Prostate gland (tissue), 2 donors: Measurements from ENCODE around the gene RASIP1. TPM values are rescaled to one million over a fixed set of nuclear protein-coding genes. Genes with fewer than 3 reads are reported as not detected.
A peak's percentile ranks its signal among the peaks of the same experiment; 100 is the strongest.

ENCODE experiments used
- DNase-seq: peaks from one replicate; pipeline ENCODE4 v3.0.0-alpha.2; 2019; ENCODE audit warnings: low spot score
- H3K27ac ChIP-seq, 2 donors: fragments of 200-600 bp; sonication (generic); 2 replicates each; pipeline ENCODE4 v1.5.1; 2017 to 2019
- H3K27me3 ChIP-seq: fragments of 200-600 bp; sonication (generic); replicated peaks from 2 replicates; pipeline ENCODE4 v1.5.1; 2019; ENCODE audit not compliant: insufficient read depth
- H3K36me3 ChIP-seq, 2 donors: fragments of 200-600 bp; sonication (generic); 1 replicate in 1 of 2; 2 replicates in 1 of 2; pipeline versions ENCODE4 v1.5.1 to v1.8.1; 2017 to 2019
- H3K4me1 ChIP-seq: fragments of 200-600 bp; sonication (generic); replicated peaks from 2 replicates; pipeline ENCODE4 v1.5.1; 2019
- H3K4me3 ChIP-seq, 2 donors: fragments of 200-600 bp; sonication (generic); 2 replicates each; pipeline ENCODE4 v1.5.1; 2017 to 2019
- H3K9me3 ChIP-seq: fragments of 200-600 bp; sonication (generic); 2 replicates; pipeline ENCODE4 v1.5.1; 2017
- CTCF ChIP-seq, 4 experiments: fragments of 200-600 bp in 2 of 4; fragments of 450-650 bp in 2 of 4; sonication (generic) in 2 of 4; IDR thresholded peaks; 1 replicate in 3 of 4; 2 replicates in 1 of 4; pipeline ENCODE4 v1.5.1; 2016 to 2019; ENCODE audit warnings: antibody characterized with exemption in 4 of 4, mild to moderate bottlenecking in 2 of 4, moderate library complexity in 2 of 4
- POLR2A ChIP-seq: fragments of 450-650 bp; IDR thresholded peaks from one replicate; pipeline ENCODE4 v1.6.1; 2016; ENCODE audit warnings: antibody characterized with exemption, mild to moderate bottlenecking
- POLR2AphosphoS5 ChIP-seq: sonication (generic); formaldehyde crosslinking; IDR thresholded peaks from one replicate; pipeline ENCODE4 v1.6.1; 2017; ENCODE audit warnings: antibody characterized with exemption
- WGBS: methylation state at CpG from one replicate; pipeline ENCODE4 v1.1.5; 2018; 5-methylcytosine and 5-hydroxymethylcytosine counted together
- intact Hi-C: fragments of 100-400 bp; cut with DNase I; formaldehyde crosslinking; loops from one replicate; pipeline ENCODE4 v1.14.2; 2022
- total RNA-seq, 2 donors: library from RNA; depleted of rRNA; stranded (reverse); fragments of >200 nt; gene quantifications; one replicate each; pipeline ENCODE4 v1.1.0, GENCODE V29; 2016

RASIP1 gene
- total RNA-seq, 2 donors from 2014 or later, result 9.1 to 16.2 TPM

DNA sequence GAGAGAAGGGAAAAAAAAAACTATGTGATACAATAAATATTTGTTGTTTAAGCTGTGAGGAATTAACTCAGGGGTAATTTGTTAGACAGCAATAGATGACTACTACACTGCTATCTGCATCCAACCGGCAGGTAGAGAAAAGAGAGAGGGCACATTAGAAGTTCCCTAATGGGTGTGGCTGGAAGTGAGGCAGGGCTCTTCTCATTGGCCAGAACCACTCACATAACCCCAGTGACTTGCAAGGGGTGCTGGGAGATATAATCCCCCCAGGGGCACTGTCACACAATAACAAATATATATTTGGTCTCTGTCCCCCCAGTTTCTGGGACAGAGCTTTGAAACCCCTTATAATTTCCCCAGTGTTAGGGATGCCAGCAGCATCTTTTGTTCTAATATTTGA, 39.2 kb upstream of the RASIP1 start:
- WGBS, result 50% methylated on average over 1 of the region's 1 CpG
- Histone ChIP-seq H3K36me3 (no peaks in the 10 kb centered on the region), H3K27ac (no peak overlapping the region), H3K9me3 (no peaks in the 10 kb centered on the region), H3K4me1 (no peaks in the 10 kb centered on the region), H3K4me3 (no peak overlapping the region), H3K27me3 (no peaks in the 10 kb centered on the region)
- intact Hi-C loops, result no loop called here
- no peak for DNase-seq
- no peak for TF ChIP-seq POLR2AphosphoS5

DNA sequence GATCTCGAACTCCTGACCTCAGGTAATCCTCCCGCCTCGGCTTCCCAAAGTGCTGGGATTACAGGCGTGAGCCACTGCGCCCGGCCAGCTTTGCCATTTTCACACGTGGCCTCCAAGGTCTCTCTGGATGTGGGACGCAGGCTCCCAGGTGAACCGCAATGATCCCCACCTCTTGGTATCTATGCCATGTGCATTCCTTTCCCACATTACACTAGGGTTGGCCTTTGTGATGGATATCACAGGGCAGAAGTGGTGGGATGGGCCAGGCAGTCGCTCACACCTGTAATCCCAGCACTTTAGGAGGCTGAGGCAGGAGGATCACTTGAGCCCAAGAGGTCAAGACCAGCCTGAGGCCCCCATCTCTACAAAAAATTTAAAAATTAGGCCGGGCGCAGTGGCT, 37.3 kb upstream of the RASIP1 start:
- Histone ChIP-seq H3K9me3 (no peaks in the 10 kb centered on the region), H3K27ac (no peak overlapping the region), H3K36me3 (no peaks in the 10 kb centered on the region), H3K4me1 (no peaks in the 10 kb centered on the region), H3K27me3 (no peaks in the 10 kb centered on the region), H3K4me3 (no peak overlapping the region)
- DNase-seq, result no peak
- 89% methylated on average over 12 of the region's 12 CpGs for WGBS
- TF ChIP-seq CTCF (IDR thresholded peaks at IDR 0.05), result no peak
- no peak for TF ChIP-seq POLR2A
- TF ChIP-seq POLR2AphosphoS5, result no peak
- intact Hi-C loops, result no loop called here

GRCh38 chr19:48777139-48777538, 36.7 kb upstream of the RASIP1 start:
- TF ChIP-seq CTCF (IDR thresholded peaks at IDR 0.05), result no peak
- no peak for TF ChIP-seq POLR2AphosphoS5
- no peak for TF ChIP-seq POLR2A
- Histone ChIP-seq H3K9me3 (no peaks in the 10 kb centered on the region), H3K36me3 (no peaks in the 10 kb centered on the region), H3K27me3 (no peaks in the 10 kb centered on the region), H3K4me1 (no peaks in the 10 kb centered on the region), H3K27ac (peak overlapping the region in 1 of 2 donors; percentile 49), H3K4me3 (no peak overlapping the region)
- no peak for DNase-seq
- WGBS, result 90% methylated on average over 5 of the region's 5 CpGs
- intact Hi-C loops, result no loop called here

DNA sequence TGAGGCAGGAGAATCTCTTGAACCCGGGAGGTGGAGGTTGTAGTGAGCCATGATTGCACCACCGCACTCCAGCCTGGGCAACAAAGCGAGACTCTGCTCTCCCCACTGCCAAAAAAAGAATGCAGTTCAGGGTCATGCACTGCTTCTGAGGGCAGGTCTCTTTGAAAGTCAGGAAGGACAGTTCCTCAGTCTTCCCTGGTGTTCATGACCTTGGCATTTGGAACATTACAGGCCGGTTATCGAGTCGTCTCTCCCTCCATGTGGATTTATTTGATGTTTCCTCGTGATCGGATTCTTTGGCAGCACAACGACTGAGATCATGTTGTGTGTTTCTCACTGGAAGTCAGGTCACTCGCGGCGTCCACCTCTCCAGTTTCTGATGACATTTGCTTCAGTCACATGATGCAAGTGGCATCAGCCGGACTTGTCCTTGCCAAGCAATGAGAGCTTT, 32.1 kb upstream of the RASIP1 start:
- TF ChIP-seq POLR2A (no peak), CTCF (IDR thresholded peaks at IDR 0.05) (no peak), POLR2AphosphoS5 (peak; percentile 77)
- 59% methylated on average over 13 of the region's 13 CpGs for whole genome bisulfite sequencing
- Histone ChIP-seq H3K36me3 (no peaks in the 10 kb centered on the region), H3K27ac (no peak overlapping the region), H3K4me1 (no peaks in the 10 kb centered on the region), H3K9me3 (no peaks in the 10 kb centered on the region), H3K27me3 (no peaks in the 10 kb centered on the region), H3K4me3 (no peak overlapping the region)
- intact Hi-C loops, result no loop called here
- peak; percentile 53 for DNase-seq

DNA sequence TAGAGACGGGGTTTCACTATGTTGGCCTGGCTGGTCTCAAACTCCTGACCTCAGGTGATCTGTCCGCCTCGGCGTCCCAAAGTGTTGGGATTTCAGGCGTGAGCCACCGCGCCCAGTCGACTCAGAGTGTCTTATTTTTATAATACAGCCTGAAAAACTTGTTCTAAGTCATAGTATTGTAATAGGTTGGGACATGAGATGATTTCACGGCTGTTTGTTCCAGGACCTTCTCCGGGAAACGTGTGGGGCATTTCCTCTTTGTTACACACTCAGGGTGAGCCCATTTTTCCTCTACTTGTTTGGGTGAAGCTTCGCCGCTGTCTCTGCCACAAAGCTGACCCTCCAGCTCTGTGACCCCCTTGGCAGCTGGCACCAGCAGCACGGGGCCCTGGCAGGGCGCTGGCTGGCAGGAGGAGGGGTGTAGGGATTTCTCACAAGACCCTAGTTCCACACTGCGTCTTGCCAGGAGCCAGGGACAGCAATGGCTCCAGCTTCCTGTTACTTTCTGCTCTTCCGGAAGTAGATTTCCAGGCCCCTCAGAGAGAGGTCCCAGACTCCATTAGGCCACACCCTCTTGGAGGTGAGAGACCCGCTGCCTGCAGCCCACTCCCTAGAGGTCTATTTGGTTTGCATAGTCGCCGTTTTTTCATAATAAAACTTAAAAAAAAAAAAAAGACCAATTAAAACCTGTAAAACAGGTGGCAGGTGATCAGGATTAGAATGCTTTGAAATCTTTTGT, 30.5 kb upstream of the RASIP1 start:
- TF ChIP-seq CTCF (IDR thresholded peaks at IDR 0.05) (no peak), POLR2AphosphoS5 (no peak), POLR2A (no peak)
- Histone ChIP-seq H3K4me1 (no peaks in the 10 kb centered on the region), H3K4me3 (no peak overlapping the region), H3K36me3 (no peaks in the 10 kb centered on the region), H3K27me3 (no peaks in the 10 kb centered on the region), H3K27ac (peak overlapping the region in 1 of 2 donors; percentile 41), H3K9me3 (no peaks in the 10 kb centered on the region)
- WGBS, result 53% methylated on average over 20 of the region's 20 CpGs
- intact Hi-C loops, result no loop called here
- DNase-seq, result no peak
